Pancreas (tissue), 10 donors: Measurements from ENCODE around the gene RAB11B. TPM values are rescaled to one million over a fixed set of nuclear protein-coding genes. Genes with fewer than 3 reads are reported as not detected.

Source experiments
- ATAC-seq, 4 donors: fragments of 200-7000 bp; cut with Tn5 transposase; one replicate each; pipeline versions ENCODE4 v1.8.0 to v1.9.1; 2020; ENCODE audit warnings: mild to moderate bottlenecking in 4 of 4, moderate library complexity in 4 of 4
- DNase-seq, 6 donors: peaks; one replicate each; pipeline ENCODE4 v3.0.0-alpha.2; 2020
- FAIRE-seq: peaks from 2 replicates; lab custom pipeline; 2012; peaks lifted over from hg19 to GRCh38; lab: Jason Lieb, UNC
- H3K27ac ChIP-seq, 4 donors: fragments of 200-600 bp; sonication (generic); 1 replicate in 3 of 4; 2 replicates in 1 of 4; pipeline versions ENCODE4 v1.5.0 to v1.8.0; 2020
- H3K27me3 ChIP-seq, 4 donors: fragments of 200-600 bp; one replicate each; pipeline ENCODE4 v1.8.0; 2021
- H3K36me3 ChIP-seq, 3 donors: fragments of 200-600 bp; sonication (generic) in 1 of 3; one replicate each; pipeline versions ENCODE4 v1.5.0 to v1.8.0; 2020 to 2021
- H3K4me1 ChIP-seq, 3 donors: fragments of 200-600 bp; one replicate each; pipeline ENCODE4 v1.8.0; 2021
- H3K4me3 ChIP-seq, 4 donors: fragments of 200-600 bp; sonication (generic) in 2 of 4; one replicate each; pipeline versions ENCODE4 v1.5.0 to v1.8.0; 2020 to 2021
- H3K9me3 ChIP-seq, 4 donors: fragments of 200-600 bp; one replicate each; pipeline ENCODE4 v1.8.0; 2021
- CTCF ChIP-seq, 4 donors: fragments of 200-600 bp; sonication (generic) in 3 of 4; IDR thresholded peaks; one replicate each; pipeline versions ENCODE4 v1.5.0 to v1.8.0; 2021; ENCODE audit warnings: antibody characterized with exemption in 4 of 4
- WGBS, 2 donors: extraction: QIAGEN DNeasy Blood & Tissue Kit; methylation state at CpG; one replicate each; pipeline ENCODE4 v1.1.7; 2013; 5-methylcytosine and 5-hydroxymethylcytosine counted together
- intact Hi-C, 3 donors: fragments of 100-400 bp; cut with DNase I; formaldehyde crosslinking; loops; one replicate each; pipeline versions ENCODE4 v1.11.1 to v1.14.2; 2022
- polyA plus RNA-seq, 2 donors: library from polyadenylated mRNA; stranded (reverse); fragments of 200-250 nt; gene quantifications; one replicate each; pipeline ENCODE4 v1.2.3, GENCODE V29; 2013
- total RNA-seq, 6 donors: library from RNA; stranded (reverse); fragmentation: NEBNext Ultra II Directional in 4 of 6; extraction: Animal tissue kit (Norgen Biotek cat#: 25700) in 4 of 6; gene quantifications; one replicate each; pipeline versions ENCODE4 v1.2.1 to v1.2.4, GENCODE V29; 2021 to 2023
- donor health status: healthy with polysubstance abuse.
- donor health status: DM: no; HTN: no; CAD: no; lungs with moderate emphysema.
- donor health status: DM: no; HTN: no; CAD: no.
- donor health status: control.
- donor health status: control.
- donor health status: Bipolar disorder and iron deficiency.
- donor health status: DM: yes; HTN: yes; CAD: no.
- donor health status: DM: no; HTN: no; CAD: no.
- donor health status: DM: no; HTN: no; CAD: no.
- donor health status: DM: yes; HTN: yes; CAD: no.

RAB11B gene
- total and polyA plus RNA-seq, 8 donors: 52.1 to 107 (median 60.5) TPM

- peaks cover 31 to 59% (median 53%) of the 10 kb centered on the region in 3 donors for H3K4me1 ChIP-seq
- TF ChIP-seq CTCF (IDR thresholded peaks at IDR 0.05): no peak
- 43 to 46% methylated on average over 23 of the region's 23 CpGs for WGBS, 2 donors
- intact Hi-C loops: no loop called here
- no peaks in the 10 kb centered on the region for H3K9me3 ChIP-seq
- peak overlapping the region in 3 of 4 donors; percentile 5 to 95 (median 87) for H3K4me3 ChIP-seq
- H3K27me3 ChIP-seq: no peaks in the 10 kb centered on the region
- H3K27ac ChIP-seq: peak overlapping the region; percentile 51 to 100 (median 84)
- no peak for FAIRE-seq
- H3K36me3 ChIP-seq: no peaks in the 10 kb centered on the region
- peak in 4 of 6 donors; percentile 53 to 82 (median 57) for DNase-seq
- ATAC-seq: no peak
Measured at GRCh38 chr19:8391198-8392016, 1.2 kb downstream of the RAB11B start.

- H3K27me3 ChIP-seq: no peaks in the 10 kb centered on the region
- H3K9me3 ChIP-seq: no peaks in the 10 kb centered on the region
- H3K36me3 ChIP-seq: no peaks in the 10 kb centered on the region
- 10 to 15% methylated on average over 11 of the region's 11 CpGs for WGBS, 2 donors
- intact Hi-C loops: no loop called here
- H3K4me1 ChIP-seq: peaks cover 34 to 63% (median 58%) of the 10 kb centered on the region in 3 donors
- ATAC-seq: peak; percentile 8 to 41 (median 16)
- no peak for FAIRE-seq
- H3K4me3 ChIP-seq: peak overlapping the region in 2 of 4 donors; percentile 87 to 95
- DNase-seq: peak in 5 of 6 donors; percentile 61 to 76 (median 72)
- peak overlapping the region; percentile 51 to 100 (median 84) for H3K27ac ChIP-seq
- TF ChIP-seq CTCF (IDR thresholded peaks at IDR 0.05): no peak
Measured at GRCh38 chr19:8392017-8392591, 1.9 kb downstream of the RAB11B start.

GRCh38 chr19:8393192-8393870, 3.2 kb downstream of the RAB11B start:
- H3K27ac ChIP-seq: peak overlapping the region; percentile 45 to 100 (median 76)
- H3K27me3 ChIP-seq: no peaks in the 10 kb centered on the region
- DNase-seq (peak in 2 of 6 donors; percentile 46 to 71), FAIRE-seq (no peak), ATAC-seq (no peak)
- 67 to 72% methylated on average over 8 of the region's 8 CpGs for WGBS, 2 donors
- no peaks in the 10 kb centered on the region for H3K36me3 ChIP-seq
- TF ChIP-seq CTCF (IDR thresholded peaks at IDR 0.05): no peak
- H3K9me3 ChIP-seq: no peaks in the 10 kb centered on the region
- intact Hi-C loops: no loop called here
- no peak overlapping the region for H3K4me3 ChIP-seq
- H3K4me1 ChIP-seq: peaks cover 39 to 56% (median 51%) of the 10 kb centered on the region in 3 donors

- 68 to 75% methylated on average over 8 of the region's 8 CpGs for WGBS, 2 donors
- intact Hi-C loops: no loop called here
- H3K4me3 ChIP-seq: no peak overlapping the region
- no peaks in the 10 kb centered on the region for H3K27me3 ChIP-seq
- H3K9me3 ChIP-seq: no peaks in the 10 kb centered on the region
- H3K4me1 ChIP-seq: peaks cover 39 to 51% (median 48%) of the 10 kb centered on the region in 3 donors
- peak overlapping the region; percentile 45 to 100 (median 76) for H3K27ac ChIP-seq
- DNase-seq (peak in 2 of 6 donors; percentile 58 to 69), FAIRE-seq (no peak), ATAC-seq (no peak)
- no peaks in the 10 kb centered on the region for H3K36me3 ChIP-seq
- TF ChIP-seq CTCF (IDR thresholded peaks at IDR 0.05): no peak
Measured at GRCh38 chr19:8393871-8394250, 3.7 kb downstream of the RAB11B start.
